GM19025 (cell line): Measurements from ENCODE around the gene CMTM2.
A peak's percentile ranks its signal among the peaks of the same experiment; 100 is the strongest.
"Not testable (repeated sequence)": the region's sequence is repeated elsewhere in the genome, so short reads cannot be mapped to it uniquely, and the experiment has no call there.

ENCODE experiments used
- ATAC-seq: cut with Tn5 transposase; IDR thresholded peaks from one replicate; pipeline ENCODE4 v1.9.1; 2021; ENCODE audit warnings: mild to moderate bottlenecking, low read depth, moderate library complexity; ENCODE audit not compliant: unreplicated experiment

CMTM2 gene

DNA sequence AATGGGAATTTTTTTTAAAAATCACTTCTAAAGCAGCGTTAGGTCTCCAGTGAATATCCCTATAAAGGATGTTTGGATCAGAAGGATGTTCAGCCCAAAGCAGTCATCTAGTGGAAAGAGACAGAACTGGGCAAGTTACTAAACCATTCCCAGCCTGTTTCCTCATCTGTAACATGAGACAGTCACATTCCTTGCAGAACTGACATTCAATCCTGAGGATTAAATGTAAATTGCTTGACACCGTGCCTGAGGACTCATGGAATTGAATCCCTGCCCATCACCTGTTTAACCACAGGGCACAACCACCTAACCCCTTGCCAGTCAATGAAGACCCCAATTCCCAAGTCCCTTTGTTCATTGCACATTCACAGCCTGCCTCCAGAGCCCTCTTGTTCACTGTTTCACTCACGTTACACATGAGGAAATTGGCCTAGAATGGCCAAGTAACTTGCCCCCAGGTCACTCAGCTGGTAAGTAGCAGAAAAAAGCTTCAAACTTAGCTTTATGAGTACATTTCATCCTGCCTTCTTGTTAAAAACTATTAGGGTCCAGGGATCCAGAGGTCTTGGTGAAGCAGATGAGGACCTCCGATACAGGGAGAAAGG lies 1.4 kb downstream of the CMTM2 start:
- ATAC-seq, result no peak

DNA sequence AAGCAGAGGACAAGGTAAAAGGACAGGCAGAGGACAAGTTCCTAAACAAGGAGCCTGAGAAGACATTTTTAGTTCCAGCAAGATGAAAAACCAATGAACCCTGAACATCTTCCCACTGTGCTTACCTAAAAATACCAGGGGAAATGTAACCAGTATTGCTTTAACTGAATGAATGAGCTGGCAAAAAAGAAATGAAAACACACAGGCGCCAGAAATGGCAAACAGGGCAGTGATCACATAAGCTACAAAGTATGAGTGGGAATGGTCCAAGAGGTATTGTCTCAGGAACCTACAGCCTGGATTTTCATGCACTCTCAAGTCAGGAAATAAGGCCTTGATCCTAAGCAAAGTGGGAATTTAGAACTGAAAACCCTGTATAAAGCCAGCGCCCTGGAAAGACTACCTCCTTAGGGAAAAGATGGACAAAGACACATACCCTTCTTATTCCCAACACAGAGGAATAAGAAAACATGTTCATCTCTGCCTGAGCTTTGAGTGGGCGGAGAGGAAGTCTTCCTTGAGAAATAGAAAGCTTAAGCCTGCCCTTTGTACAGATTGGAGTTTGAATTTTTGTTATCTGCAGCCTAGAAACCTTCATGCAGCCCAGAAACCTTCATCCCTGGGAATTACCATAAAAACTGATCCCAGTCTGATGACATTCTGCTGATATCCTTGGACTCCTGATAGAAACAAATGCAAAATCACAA lies 2.1 kb downstream of the CMTM2 start:
- ATAC-seq, result no peak

DNA sequence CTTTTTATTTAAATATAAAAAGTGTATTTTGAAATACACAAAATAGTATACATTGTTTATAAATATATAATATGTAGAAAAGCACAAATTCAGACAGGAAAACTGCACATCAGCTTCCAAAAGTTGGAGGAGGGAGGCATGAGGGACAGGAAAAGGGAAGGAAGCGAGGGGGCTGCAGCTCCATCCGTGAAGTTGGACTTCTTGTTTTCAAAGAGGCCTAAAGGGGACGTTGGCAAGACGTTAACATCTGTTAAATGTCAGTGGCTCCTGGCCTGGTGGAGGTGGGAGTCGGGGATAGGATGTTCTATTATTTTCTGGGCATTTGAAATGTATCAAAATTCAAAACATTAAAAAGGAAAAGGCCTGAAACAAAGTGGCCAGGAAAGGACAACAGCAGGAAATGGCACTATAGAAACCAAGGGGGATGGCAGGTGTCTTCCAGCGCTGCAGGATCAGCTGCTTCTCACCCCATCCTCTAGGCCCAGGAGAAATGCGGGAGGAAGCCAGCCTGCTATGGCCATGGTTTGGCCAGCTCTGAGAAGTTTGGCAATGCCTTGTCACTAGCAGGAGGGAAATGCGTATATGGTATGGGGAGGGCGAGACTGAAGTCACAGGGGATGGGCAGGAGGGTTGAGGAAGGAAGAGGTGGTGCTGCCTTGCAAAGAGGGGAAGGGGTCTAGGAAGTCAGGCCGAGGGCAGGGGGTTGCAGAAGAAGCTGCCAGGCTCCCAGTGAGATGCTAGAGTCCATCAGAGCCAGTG lies 6.4 kb downstream of the CMTM2 start:
- no peak for ATAC-seq

DNA sequence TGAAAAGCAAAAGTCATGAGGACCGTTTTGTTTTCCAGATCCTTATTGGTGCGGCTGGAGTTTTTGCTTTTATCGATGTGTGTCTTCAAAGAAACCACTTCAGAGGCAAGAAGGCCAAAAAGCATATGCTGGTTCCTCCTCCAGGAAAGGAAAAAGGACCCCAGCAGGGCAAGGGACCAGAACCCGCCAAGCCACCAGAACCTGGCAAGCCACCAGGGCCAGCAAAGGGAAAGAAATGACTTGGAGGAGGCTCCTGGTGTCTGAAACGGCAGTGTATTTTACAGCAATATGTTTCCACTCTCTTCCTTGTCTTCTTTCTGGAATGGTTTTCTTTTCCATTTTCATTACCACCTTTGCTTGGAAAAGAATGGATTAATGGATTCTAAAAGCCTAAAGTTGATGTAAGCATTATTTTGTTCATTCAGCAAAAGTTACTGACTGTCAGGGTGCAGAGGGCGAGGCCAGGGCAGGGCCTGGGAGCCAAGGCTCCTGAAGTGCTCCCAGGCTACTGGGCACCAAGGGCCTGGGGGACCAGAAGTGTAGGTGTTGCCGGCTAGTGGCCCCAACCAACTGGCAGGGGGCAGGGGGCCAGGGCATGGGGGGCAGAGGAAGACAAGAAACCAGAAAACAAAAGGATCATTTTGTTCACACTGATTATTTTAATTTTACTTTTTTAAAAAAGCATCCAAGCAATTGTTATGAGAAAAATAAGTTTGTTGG lies 8.8 kb downstream of the CMTM2 start:
- ATAC-seq, result no peak

DNA sequence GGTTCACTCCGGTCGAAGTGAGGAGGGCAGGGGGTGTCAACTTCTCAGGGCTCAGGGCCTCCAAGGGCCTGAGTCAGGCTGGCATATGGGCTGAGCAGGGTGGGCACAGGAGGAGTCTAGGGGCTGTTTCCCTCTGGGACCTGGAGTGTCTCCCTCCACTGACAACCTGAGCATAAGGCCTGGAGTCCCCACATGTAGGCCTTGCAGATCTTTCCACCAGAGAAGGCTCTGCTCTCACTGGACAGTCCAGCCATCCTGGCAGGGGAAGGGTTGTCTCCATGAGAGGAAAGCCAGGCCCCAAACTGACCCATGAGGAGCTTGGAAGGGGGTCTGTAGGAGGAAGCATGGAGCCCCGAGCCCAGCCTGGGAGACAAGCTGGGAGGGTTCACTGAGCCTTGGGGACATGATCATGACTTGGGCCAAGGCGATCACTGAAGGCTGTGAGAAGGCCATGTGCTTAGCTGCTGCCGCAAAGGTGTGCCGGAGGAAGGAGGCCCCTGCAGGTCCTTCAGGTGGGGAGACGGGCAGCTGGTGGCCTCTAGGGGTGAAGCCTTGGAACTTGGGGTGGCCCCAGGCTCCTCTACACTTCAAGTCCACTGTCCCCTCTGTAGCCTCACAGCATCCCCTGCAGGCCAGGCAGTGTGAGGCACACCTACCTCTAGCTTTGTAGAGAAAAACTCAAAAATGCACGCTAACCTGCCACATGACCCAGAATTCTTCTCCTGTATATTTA lies 9.9 kb downstream of the CMTM2 start:
- ATAC-seq, result no peak

DNA sequence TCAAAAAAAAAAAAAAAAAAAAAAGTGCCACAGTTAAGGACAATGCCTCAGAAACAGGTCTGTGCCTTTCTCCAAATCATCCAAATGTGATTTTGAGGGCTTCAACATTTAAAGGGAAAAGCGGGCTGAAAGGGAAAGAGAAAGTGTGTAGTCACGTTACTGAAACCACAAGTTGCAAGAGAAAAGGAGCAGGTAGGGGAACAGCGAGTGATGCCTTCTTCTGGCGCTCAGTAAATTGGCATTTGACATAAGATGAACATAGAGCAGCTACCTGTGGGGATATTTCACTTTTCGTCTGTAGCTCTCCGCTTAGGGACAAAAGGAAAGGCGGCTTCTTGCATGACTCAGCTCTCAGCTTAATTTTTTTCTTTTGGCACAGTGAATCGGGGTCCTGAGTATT lies 11.1 kb downstream of the CMTM2 start:
- no peak for ATAC-seq

DNA sequence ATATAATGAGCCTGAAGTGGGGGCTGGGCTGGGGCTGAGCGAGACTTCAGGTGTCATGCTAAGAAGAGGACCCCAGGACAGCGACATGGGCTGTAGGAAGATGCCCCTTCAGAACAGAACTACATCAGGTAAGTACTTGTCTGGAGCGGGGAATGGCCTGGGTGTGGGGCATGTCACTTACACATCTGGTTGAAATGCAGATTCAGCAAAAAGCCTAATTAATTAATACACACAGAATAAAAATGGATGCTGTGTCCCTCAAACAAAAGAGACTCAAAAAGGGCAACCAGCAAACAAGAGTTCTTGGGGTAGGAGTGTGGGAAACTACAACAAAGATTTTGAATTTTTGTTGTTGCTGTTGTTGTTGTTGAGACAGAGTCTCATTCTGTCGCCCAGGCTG lies 11.8 kb downstream of the CMTM2 start:
- ATAC-seq, result no peak

DNA sequence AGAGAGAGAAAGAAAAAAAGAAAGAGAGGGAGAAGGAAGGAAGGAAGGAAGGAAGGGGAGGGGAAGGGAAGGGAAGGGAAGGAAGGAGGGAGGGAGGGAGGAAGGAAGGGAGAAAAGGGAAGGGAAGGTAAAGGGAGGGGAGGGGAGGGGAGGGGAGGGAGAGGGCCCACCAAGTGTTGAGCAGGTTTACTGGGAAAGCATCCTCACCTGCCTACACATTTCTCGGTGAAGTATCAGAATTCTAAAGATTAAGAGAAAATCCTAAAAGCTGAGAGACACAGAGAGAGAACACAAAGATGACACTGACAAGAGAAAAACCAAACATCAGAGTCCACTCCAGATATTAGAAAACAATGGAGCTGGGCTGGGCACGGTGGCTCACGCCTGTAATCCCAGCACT lies 13.0 kb downstream of the CMTM2 start:
- no peak for ATAC-seq

DNA sequence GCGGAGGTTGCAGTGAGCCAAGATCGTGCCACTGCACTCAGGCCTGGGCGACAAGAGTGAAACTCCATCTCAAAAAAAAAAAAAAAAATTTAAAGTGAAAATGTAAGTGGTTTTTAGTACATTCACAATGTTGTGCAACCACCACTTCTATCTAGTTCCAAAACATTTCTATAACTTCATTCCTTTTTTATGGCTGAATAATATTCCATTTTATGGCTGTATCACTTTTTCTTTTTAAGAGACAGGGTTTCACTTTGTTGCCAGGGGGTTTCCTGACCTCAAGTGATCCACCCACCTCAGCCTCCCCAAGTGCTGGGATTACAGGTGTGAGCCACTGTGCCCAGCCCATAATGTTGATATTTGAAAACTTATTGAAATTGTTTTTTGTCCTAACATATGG lies 13.6 kb downstream of the CMTM2 start:
- no peak for ATAC-seq

DNA sequence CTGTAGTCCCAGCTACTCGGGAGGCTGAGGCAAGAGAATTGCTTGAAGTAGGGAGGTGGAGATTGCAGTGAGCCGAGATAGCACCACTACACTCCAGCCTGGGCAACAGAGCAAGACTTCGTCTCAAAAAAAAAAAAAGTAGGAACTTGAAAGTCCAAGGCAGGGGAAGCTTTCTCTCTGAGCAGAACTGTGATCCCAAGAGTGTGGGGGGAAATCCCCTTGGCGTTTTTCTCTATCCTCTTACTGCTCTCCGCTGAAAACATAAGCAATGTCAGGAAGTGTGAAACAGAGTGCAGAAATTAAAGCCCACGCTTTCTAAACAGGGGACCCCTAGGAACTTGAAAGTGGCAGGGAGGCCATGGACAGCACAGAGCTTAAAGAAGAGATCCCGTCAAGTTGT lies 15.5 kb downstream of the CMTM2 start:
- ATAC-seq, result no peak

DNA sequence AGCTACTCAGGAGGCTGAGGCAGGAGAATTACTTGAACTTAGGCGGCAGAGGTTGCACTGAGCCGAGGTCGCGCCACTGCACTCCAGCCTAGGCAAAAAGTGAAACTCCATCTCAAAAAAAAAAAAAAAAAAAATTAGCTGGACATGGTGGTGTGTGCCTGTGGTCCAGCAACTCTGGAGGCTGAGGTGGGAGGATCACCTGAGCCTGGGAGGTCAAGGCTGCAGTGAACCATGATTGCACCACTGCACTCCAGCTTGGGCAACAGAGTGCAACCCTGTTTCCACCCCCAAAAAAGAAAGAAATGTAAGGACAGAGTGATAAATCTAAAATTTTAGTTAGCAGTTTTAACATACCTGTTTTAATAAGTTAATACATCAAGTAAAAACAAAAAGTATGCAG lies 17.3 kb downstream of the CMTM2 start:
- ATAC-seq, result not testable (repeated sequence)

DNA sequence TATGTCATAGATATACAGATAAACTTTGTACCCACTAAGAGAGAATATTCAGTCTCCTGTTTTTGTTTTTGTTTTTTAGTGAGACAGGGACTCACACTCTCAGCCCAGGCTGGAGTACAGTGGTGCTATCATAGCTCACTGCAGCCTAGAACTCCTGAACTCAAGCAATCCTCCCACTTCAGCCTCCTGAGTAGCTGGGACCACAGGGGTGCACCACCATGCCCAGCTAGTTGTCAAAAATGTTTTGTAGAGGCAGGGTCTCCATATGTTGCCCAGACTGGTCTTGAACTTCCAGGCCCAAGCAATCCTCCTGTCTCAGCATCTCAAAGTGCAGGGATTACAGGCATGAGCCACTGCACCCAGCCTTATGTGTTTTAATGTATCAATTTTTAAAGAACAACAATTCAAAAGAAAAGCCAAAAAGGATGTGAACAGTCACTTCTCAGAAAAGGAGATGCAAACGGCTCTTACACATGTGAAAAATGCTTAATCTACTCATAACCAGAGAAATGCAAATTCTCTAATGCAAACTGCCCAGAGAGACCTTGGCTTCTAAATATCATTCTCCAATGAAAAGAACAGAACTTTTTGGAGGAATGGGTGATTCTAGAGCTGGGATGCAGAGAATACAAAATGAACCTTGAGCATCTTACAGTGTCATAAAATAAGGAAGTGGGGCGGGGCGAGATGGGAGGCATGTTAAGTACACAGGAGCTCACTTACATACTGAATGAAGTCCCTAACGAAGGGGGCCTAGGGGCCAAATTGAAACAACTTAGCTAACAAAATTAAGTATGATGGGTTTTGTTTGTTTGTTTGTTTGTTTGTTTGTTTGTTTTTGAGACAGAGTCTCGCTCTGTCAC lies 18.0 kb downstream of the CMTM2 start:
- ATAC-seq, result no peak

DNA sequence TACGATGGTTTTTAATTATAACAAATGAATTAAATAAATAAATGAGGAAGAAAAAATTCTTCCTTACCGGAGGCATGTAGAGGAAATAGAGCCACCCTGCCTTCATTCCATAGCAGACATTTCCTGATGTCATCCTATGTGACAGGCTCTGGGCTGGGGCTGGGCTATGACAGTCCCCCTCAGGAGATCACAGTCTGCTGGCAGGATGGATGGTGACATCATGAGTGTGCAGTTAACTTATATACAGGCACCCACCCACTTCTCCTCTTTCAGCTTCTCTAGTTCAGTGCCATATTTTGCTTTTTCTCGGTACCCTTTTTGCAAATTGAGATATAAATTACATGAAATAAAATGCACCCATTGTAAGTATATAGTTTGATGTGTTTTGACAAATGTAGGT lies 18.8 kb downstream of the CMTM2 start:
- ATAC-seq, result no peak

DNA sequence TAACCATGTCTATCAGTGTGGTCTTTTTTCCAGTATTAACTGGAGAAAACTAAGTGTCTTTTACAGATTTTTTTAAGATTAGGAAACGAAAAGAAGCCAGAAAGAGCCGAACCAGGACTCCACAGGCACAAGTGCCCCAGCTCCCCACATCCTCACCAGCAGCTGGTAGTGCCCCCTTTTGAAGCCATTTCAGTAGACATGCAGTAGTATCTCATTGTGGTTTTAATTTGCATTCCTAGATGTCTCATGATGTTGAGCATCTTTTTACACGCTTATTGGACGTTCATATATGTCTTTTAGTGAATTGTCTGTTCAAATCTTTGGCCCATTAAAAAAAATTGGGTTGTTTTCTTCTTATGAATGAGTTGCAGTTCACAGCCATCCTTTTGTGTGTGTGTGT lies 20.5 kb downstream of the CMTM2 start:
- no peak for ATAC-seq

DNA sequence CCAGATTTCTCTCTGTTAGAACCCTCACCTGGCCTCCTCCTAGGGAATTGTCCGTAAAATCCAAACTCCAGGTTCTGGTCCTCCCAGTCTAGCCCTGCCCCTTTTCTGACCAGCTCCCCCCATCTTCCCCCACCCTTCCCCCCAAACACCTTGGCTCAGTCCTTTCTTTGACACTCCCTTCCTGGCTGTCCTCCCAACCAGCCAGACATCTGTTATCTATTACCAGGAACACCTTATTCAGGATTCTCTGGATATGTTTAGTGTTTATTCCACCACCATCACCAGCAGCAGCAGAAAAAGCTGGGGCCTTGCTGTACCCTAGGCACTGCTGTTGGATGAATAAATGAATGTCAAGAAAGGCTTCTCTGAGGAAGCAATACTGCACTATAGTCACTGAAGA lies 21.2 kb downstream of the CMTM2 start:
- ATAC-seq, result no peak

DNA sequence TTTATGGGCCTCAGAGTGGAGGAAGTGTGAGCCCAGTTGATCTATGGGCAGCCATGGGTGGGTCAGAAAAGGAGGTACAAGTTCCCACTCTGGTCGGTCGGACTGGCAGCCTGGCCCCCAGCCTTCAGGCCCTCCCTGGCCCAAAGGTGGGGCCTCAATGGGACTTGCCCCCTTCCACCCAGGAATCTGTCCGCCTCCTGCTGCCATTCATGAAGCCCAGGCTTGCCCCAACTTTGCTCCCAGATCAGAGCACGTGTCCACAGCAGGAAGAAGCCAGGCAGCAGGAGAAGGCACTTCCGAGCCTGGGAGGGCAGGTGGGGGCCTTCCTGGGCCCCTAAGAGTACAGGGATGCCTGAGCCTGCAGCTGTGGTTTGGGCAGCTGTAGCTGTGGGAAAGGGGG lies 22.2 kb downstream of the CMTM2 start:
- no peak for ATAC-seq

DNA sequence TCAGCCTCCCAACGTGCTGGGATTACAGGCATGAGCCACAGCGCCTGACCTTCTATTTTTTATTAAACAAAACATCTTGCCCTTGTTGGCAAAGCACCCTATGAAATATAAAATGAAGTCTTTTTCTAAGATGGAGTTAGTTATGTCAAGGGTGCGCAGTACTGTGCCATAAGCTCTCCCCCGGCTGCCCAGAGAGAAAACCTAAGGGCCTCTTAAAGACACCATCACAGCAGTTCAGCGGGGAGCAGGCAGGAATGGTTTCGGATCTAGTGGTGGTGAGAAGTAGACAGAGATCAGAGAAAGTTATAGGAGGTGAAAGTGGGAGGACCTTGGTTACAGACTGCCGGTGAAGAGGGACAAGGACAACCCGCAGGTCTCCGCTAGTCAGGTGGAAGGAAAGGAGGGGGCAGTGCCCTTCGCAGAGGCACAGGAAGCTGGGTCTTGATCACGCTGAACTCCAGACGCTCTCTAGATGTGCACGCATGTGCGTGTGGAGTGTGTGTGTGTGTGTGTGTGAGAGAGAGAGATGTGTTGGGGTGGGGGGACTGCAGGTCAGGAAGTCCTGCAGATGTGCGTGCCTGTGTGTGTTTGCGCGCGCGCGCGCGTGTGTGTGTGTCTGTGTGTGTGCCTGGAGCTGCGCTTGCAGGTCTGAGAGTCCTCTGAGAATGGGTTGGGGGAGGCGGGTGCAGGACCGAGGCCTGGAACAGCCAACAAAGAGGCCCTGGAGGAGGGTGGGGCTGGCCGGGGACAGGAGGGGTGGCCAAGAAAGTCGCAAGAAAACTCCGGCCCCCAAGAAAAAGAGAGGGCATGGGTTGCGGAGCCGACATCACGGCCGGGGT lies 24.5 kb downstream of the CMTM2 start:
- no peak for ATAC-seq

DNA sequence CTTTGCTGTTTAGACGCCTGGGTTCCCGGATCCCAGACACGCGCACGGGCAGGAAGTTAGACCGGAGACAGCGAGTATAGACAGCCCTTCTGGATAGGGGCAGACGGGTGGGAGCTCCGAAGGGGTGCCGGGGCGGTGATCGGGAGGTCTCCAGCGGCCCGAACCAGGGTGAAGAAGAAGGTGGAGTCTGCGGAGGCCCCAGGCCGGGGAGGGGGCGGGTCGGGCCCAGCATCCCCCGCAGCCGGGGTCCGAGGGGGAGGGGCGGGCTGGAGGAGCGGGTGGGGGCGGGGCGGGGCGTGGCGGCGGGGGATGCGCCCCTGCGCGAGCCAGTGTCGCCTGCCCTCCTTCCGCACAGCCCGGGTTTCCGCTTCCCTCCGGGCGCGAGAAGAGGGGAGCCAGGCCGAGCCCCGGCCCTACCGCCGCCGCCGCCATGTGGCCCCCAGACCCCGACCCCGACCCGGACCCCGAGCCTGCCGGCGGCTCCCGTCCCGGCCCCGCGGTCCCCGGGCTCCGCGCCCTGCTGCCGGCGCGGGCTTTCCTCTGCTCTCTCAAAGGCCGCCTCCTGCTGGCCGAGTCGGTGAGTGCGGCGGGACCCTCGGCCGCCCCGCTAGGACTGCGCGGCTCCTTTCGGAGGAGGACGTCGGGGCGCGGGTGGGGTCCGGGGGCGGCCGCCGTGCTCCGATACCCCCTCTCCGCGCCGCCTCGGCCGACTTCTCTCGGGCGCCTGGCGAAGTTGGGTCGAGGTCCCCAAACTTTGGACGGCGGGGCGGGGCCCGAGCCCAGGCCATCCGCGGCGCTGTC lies 25.3 kb downstream of the CMTM2 start, which contains the start of gene CMTM3:
Gene CMTM3, plus strand, starts transcription at position 329 of the 801 bp plus-strand sequence. Its CDS starts 102 bp downstream, at position 431.
- peak; percentile 39 for ATAC-seq
